ENCODE data around the gene E2F2.
A peak's percentile ranks its signal among the peaks of the same experiment; 100 is the strongest.

The E2F2 gene, protein sequence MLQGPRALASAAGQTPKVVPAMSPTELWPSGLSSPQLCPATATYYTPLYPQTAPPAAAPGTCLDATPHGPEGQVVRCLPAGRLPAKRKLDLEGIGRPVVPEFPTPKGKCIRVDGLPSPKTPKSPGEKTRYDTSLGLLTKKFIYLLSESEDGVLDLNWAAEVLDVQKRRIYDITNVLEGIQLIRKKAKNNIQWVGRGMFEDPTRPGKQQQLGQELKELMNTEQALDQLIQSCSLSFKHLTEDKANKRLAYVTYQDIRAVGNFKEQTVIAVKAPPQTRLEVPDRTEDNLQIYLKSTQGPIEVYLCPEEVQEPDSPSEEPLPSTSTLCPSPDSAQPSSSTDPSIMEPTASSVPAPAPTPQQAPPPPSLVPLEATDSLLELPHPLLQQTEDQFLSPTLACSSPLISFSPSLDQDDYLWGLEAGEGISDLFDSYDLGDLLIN

GRCh38 chr1:23530747-23531561 is at the start of gene E2F2:
TSS of gene E2F2 (minus strand) at chr1:23531233. CDS start at chr1:23530793, 440 bp downstream.
- peak; percentile 85 for DNase-seq

- no peak for DNase-seq
Observed at GRCh38 chr1:23578997-23579363, 47.9 kb upstream of the E2F2 start.

GRCh38 chr1:23578311-23578996 is 47.4 kb upstream of the E2F2 start:
- DNase-seq, result no peak

- DNase-seq, result peak; percentile 55
Observed at GRCh38 chr1:23577056-23578004, 46.3 kb upstream of the E2F2 start.

DNA sequence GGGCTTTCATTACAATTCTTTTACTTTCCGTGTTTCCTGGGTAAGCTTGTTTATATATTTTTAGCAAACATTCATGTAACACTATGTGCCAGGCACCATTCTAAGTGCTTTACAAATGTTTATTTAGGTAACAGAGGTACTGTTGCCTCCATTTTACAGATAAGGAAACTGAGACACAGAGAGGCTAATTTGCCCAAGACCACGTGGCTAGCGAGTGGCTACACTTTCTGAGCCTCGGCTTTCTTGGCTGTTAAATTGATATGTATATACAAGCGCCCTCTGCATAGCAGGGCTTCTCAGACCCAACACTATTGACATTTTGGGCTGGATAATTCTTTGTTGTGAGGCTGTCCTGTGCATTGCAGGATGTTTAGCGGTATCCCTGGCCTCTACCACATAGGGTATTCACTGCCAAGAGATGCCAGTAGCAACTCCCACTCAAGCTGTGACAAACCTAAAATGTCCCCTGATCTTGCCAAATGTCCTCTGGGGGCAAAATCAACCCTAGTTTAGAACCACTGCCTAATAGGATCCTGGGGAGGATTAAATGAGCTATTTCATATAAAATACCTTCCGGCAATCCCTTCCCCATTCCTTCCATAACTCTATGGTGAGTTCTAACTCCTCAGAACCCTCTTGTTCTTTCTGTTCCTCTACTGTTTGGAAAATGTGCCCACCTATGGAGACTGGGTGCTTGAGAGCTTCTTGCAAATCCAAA is 45.5 kb upstream of the E2F2 start:
- DNase-seq, result no peak

DNA sequence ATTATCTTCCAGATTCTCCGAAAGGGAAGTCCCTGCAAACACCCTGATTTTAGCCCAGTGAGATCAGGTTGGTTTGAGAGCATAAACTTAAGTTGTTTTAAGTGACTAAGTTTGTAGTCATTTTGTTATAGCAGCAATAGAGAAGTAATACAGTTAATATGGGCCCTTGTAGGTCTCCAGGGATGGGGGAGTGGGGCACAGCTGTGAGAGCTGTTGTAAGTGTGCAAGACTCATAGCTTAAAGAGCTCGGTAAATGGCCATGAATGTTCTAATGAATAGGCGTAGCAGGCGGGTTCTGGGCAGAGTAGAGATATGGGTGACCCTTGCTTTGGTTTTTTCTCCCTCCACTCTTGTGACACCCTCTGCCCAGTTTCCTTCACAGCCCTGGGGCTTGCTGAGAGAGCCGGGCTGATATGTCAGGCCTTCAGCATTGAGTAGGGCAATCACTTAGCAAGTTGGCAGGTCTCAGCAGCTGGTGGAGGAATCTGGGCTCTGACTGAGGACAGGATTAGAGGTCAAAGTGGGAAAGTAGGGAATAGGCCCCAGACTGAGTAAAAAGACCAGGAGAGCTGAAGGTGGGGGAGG is 44.3 kb upstream of the E2F2 start:
- no peak for DNase-seq

GRCh38 chr1:23574265-23574754 is 43.3 kb upstream of the E2F2 start:
- no peak for DNase-seq

DNA sequence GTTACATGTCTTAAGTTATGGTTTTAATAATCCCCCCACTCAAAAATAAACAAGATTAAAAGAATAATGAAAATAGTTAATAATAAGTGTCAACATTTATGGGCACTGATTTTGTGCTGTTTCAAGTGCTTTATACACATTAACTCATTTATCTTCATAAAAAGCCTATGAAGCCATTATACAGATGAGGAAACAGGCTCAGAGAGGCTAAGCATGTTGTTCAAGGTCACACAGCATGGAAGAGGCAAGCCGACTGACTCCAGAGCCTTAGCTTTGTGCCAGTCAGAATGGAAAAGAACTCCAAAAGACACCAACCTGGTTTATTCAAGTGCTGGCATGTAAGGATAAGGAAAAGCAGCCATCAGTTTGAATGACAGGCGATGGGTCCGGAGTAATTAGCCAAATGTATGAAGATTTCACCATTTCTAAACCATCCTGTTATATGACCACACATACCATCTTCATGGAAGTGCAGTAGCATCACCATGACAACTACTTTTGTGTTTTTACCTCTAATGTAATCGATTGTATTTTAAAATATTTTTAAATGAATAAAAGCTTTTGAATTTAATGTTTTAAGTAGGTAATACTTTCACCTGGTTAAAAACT is 42.6 kb upstream of the E2F2 start:
- no peak for DNase-seq

GRCh38 chr1:23571465-23571864 is 40.4 kb upstream of the E2F2 start:
- DNase-seq, result no peak

GRCh38 chr1:23570001-23570691 is 39.1 kb upstream of the E2F2 start:
- DNase-seq, result no peak

DNA sequence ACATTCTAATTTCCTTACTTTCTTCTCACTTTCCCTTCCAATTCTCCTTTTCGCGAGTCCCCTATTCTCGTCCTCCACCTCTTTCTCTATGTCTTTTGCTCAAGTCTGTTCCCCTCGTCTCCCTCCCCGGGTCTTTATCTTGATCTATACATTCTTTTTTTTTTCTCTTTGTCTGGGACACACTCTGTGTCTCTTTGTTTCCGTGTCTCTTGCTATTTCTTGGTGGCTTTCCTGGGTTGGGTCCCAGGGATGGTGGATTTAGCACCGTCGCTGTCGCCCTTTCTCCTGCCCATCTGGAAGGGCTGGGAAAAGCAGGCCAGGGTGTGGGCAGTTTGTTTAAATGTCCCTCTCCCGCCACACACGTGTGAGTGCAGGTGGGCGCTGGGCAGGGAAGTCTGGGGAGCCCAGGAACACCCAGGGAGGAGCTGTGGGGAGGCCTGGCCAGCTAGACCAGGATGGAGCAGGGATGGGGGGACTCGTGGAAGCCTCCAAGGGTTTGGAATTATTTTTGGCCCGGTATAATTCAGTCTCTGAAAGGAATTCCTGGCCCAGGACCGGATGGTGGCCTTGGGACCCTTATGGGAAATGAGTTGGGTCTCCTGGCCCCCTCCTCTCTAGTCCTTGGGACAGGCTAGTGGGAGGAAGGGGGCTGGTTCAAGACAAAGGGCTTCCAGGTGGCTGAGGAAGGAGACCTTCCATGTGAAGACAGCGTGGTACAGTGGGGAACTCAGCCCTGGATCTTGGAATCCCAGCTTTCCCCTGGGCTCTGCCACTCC is 37.8 kb upstream of the E2F2 start:
- no peak for DNase-seq

DNA sequence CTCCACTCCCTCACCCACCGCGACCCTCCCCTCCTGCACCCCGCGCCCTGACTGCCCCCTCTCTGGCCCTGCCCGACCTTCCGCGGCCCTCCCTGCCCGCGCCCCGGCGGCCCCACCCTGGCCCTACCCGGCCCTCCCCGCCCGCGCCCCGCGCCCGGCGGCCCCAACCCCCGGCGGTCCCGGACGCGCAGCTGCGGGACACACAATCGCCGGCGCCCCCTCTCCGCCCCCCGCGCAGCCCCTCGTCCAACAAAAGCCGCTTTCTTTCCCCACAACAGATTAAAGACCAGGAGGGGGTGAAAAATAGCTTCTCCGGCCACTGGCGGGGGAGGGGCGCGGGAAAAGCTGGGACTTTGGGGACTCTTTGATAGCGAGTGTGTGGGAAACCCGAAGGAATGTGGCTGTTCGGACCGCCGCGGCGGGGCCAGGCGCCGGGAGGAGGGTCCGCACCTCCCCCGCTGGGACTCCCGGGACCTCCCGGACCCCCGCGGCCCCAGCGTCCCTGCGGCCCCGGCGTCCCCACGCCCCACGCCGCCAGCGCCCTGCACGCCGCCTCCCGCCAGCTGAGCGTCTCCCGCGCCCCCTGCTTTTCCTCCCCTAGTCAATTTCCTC is 37.1 kb upstream of the E2F2 start:
- DNase-seq, result no peak

- DNase-seq, result no peak
Observed at GRCh38 chr1:23567629-23567995, 36.6 kb upstream of the E2F2 start.

- DNase-seq, result no peak
Observed at GRCh38 chr1:23566304-23566703, 35.3 kb upstream of the E2F2 start.

DNA sequence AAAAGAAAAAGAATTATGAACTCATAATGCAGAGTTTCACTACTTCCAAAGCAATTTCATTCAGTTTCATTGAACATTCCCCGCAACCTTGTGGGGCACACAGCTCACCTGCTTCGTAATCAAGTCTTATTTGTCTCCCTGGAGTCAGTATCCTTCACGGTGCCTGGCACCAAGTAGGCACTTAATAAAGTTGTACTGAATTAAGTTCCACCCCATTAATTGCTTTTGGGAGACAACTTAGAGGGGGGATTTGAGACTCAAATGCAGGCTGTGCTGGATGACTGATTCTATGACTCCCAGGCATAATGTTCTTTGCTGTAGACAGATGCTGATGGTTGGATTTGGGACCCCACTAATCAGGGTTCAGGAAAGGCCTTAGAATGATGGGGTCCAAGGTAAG is 34.7 kb upstream of the E2F2 start:
- no peak for DNase-seq

- DNase-seq, result no peak
Observed at GRCh38 chr1:23564529-23565122, 33.6 kb upstream of the E2F2 start.

- DNase-seq, result no peak
Observed at GRCh38 chr1:23563755-23564374, 32.8 kb upstream of the E2F2 start.

- no peak for DNase-seq
Observed at GRCh38 chr1:23563003-23563402, 32.0 kb upstream of the E2F2 start.
